Measurements from ENCODE around the gene PHEX. TPM values are rescaled to one million over a fixed set of nuclear protein-coding genes. Genes with fewer than 3 reads are reported as not detected.

PHEX gene
- polyA plus RNA-seq, 1 donor = 1.3 TPM

DNA sequence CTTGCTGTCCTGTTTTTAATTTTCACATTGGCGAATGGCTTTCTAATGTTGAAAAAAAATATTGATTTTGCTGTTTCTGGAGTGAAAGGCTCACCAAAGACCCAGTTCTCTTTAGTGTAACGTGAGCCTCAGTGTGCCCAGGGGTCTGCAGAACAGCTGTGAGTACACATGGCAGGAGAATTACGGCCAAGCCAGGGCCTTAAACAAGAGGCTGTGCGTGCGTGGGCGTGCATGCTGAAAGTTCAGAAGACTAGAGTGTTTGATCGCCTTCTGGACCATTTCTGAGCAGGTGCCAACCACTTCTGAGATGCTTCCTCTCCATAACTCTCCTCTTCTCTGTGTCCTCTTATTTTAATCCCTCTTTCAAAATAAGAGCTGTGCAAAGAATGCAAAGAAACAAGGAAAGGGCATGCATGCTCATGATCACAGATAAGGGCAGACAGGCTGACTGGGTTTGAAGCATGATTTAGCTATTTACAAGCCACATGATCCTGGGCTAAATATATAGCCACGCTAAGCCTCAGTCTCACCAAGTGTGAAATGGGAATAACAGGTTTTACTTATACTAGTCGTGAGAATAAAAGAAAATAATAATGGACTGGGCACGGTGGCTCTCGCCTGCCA lies 9.9 kb downstream of the PHEX start:
- no peak for DNase-seq

DNA sequence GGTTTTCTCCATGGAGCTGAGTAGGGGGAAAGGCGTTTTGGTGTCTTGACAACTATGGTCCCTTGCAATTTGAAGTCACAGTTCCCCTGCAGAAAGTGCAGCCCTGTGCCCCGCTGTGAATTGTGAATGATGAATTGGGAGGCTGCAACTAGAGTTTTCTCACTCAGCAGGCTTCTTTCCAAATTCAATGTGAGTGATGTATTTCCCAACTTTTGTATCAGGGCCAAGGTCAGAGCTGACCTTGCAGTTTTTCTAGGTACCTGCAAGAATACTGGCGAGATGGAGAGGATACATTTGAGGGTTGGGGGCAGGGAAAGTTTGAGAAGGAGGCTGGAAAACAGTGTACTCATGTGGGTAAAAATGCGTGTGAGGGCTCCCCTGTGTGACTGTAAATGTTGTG lies 11.7 kb downstream of the PHEX start:
- DNase-seq = no peak

DNA sequence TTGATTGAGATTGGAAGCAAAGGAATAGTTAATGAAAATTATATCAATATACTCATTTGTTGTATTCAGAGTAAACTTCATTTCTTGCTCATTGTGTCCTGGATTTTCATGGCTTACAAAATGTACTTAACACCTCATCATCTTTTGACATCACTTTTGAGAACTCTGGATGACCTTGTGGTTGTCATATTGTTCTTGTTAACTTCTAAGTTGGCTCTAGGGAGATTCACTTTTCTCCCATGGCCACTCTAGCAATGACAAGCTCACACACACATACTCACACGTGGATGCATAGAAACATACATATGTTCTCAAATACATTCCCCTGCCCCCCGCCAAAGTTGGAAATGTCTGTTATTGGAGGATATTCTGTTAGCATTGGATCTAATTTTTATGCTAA lies 15.3 kb downstream of the PHEX start:
- DNase-seq = peak; percentile 50

DNA sequence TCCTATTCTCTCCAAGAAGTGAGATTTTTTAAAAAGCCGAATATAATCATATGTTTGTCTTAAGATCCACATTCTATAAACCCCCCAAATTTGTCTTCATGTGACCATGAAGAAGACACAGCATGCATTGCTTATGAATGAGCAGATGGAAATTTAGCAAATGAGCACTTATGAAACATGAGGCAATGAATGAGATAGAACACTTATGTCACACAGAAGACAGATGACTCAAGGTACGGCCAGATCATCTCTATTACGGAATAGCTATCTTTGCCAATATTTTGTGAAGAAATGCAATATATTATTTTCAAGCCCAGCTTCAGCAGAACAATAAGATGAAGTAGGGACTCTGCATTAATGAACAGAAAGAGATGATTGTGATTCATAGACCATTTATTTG lies 21.4 kb downstream of the PHEX start:
- DNase-seq = no peak

DNA sequence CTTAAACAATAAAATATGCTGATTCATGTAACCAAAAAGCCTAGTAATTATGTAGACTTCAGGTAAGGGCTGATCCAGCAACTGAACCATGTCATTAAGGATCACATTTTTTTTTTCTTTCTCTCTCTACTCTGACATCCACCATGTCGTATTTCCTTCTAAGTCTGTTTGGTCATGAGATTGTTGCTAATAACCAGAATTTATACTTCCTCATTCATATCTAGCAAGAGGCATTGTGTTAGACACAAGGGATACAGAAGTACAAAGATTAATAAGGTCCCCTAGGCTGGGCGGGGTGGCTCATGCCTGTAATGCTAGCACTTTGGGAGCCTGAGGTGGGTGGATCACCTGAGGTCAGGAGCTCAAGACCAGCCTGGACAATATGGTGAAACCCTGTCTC lies 24.1 kb downstream of the PHEX start:
- DNase-seq = no peak

DNA sequence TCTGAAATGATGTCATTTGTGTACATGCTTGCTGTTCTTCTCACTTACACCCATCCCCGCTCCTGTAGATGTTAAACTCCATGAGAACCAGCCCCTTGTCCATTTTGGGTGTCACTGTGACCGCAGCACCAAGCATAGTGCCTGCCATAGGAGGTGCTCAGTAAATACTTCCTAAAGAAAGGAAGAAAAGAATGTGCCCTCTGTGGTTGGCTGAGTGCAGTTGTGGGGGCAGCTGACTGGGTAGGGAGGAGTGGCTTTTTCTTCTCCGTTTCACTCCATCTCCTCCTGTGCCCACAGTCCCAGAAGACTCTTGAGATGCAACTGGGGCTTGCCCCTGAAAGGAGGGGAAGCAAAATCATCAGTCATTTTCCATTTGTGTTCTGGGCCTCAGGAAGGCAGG lies 25.5 kb downstream of the PHEX start:
- no peak for DNase-seq

DNA sequence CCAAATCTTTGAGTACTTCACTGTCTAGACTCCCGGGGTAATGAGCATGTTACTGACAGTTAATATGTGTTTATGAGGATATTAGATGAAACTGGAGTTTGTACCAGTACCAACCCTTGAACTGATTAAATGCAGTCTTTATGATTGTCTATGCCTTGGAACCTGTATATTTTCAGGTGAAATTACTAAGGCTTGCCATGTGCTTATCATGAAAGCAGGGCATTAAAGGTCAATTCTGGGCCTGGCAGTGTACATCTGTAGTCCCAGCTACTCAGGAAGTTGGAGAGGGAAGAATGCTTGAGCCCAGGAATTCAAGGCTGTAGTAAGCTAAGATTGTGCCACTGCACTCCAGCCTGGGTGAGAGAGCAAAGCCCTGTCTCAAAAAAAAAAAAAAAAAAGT lies 27.6 kb downstream of the PHEX start:
- no peak for DNase-seq

DNA sequence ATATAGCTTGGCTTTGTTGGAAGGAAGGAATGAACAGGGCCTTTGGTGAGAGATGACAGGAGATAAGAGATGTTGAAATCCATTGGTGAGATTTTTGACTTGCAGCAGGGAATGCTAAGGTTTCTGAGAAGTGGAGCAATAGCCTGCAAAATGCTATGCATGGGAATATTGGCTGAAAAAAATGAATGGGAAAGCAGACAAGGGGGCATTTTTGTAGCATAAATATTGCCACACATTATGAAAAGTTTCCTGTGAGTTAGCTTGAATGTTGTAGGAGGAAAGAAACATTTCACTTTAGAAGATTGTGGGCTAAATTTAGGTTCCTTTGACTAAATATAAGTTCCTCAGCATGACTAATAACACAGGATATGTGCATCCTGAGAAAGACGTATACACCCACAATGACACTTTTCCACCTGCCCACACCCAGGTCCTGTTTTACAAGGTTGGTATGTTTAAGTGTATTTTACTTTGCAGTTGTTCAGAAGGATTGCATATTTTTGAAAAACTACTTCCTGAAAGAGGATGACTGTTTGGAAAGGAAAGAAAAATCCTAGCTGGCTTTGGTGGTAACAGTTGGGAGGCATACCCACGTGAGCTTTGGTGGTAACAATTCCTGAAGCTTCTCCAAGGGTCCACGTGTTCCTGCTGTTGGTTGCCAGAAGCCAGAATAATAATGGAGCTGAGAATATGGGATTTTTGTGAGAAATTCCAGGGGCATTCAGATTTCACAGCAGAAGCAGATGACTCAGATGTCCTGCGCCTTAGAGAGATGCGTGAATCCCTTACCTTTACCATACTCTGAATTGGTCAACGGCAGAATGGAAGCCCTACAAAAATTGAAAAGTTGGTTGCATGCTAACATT lies 28.5 kb downstream of the PHEX start:
- no peak for DNase-seq

DNA sequence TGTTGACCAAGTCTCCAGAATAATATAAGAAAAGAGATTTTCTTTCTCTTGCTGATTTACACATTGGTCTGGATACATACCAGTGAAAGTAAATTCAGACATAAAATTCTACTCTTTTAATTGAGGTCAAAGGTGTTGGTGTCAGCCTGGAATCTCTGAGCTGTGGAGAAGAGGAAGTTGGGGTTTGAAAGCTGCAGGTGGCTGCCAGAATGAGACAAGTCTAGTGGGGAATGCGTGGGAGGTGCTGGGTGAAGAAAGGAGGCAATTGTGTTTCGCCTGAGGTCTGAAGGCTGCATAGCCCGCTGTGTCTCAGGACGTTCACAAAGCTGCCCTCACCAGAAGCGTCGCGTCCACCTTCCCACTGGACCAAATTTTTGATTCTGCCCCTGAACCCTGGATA lies 31.2 kb downstream of the PHEX start:
- no peak for DNase-seq

DNA sequence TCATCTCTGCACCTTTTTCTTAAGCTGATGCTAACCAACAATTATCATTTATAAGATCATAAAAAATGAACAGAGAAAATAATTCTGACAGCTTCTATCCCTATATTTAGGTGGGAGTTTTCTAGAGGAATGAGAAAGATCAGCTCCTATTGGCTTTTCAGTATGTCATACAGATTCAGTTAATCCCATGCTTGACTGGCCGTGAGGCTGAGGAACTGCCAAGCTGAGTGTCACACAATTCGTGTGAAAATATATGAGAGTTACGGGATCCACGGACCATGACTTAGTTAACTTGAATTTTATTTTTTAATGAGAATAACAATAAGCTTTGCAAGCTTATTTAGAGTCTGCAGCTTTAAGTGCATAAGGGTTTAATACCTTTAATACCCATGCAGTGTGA lies 37.5 kb downstream of the PHEX start:
- no peak for DNase-seq

DNA sequence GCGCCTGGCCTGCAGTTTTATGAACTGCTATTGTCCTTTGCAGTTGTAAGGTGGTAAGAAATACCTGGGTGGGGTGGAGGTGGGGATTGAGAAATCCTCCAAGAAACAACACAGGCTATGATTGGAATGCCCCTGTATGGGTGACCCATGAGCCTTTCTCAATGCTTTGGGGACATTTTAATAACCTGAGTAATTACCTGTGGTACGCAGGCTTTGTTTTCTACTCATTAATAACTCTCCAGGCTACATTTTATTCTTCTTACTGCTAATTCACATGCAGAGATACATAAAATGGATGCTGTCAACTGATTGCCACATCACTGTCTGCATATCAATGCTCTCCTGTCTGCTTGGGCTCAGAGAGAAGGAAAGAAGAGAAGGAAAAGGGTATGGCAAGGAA lies 41.8 kb downstream of the PHEX start:
- DNase-seq = no peak

DNA sequence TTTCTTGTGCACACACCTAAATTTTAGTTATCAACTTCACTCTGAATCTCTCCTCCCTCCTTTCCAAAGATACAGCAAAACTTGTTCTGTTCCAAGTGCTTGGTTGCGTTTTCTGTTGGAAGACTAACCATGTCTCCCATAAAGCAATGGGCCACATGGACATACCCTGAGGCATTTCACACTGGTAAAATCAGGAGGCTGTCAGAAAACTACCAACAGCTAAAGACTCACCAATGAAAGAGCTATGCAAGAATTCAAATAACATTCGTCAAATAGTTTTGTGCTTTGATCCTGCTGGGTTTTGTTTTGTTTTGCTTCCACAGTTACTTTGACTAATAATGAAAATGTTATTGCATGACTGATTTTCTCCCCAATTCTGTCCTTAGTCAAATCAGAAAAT lies 46.0 kb downstream of the PHEX start:
- DNase-seq = no peak

DNA sequence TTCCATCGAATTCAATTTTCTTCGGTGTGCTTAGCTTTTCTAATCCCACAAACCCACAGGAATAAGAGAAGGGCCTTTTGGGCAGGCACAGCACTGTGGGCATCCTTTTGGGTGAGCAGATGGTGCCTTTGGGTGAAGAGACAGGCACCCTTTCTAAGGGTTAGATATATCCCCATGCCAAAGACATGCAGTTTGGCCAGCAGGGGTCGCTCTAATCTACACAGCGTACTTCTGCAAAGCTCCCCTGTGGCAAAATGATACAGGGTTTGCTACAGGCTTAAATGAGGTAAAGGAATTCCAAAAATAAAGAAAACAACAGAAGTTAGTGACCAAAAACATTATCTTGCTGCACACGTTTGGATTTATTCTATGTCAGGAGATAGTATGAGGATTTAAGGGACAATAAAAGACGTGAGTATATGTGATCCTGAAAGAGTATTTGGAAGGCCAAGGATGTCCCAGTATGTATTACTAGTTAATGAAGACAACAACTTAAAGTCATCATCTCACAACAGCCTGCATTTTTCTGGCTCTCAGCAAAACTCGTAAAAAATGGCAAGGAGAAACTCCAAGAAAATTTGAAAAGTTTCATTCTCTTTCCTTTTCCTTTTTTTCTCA lies 49.5 kb downstream of the PHEX start:
- DNase-seq = no peak

DNA sequence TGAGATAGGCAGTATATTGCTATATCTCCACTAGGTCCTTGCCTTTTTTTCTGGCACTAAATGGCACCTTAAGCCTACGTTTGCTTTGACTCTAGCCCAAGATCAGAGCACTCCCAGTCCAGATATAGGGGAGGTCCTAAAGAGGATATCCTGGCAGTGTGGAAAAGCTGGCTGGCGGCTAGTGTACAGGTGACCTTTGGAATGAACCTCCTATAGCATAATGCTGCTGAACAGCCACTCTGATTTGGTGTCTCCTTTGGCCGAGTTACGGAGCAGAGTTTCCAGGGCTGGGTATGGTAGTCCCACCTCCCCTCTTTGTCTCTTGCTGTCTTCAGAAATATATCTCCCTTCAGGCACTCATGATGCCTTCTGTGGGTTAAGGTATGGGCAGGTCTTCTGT lies 53.9 kb downstream of the PHEX start:
- no peak for DNase-seq

DNA sequence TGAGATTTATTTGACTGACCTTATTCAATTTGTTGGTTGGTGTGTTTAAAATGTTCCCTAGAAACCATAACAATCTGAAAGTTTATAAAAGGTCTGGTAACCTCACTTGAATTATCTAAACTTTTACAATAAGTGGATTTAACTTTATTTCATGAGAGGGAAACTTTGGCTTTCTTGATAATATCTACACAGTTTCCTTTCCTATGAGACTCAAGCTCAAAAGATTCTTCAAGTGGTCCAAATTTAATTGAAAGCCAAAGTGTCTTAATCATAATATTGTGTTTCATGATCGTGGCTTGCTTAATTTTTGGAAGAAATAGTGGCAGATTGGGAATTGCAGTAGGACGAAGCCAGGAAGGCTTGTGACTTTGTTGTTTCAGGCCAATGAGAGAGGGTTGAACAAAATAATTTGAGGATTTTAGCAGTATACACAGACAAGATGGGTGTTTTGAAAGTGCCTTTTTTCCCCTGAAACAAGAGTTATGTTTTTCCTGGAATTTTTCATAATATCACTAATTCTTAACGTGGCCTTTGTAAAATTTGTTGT lies 55.0 kb downstream of the PHEX start:
- DNase-seq = no peak

DNA sequence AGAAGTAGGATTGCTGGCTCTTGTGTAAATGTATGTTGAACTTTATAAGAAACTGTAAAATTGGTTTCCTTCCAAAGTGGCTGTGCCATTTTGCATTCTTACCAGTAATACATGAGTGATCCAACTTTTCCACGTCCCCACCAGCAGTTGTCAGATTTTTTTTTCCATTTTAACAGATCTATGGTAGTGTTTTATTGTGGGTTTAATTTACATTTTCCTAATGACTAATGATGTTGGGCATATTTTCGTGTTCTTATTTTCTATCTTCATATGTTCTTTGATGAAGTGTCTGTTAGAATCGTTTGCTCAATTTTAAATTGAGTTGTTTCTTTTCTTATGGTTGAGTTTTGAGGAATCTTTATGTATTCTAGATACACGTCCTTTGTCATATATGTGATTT lies 56.2 kb downstream of the PHEX start:
- DNase-seq = no peak

DNA sequence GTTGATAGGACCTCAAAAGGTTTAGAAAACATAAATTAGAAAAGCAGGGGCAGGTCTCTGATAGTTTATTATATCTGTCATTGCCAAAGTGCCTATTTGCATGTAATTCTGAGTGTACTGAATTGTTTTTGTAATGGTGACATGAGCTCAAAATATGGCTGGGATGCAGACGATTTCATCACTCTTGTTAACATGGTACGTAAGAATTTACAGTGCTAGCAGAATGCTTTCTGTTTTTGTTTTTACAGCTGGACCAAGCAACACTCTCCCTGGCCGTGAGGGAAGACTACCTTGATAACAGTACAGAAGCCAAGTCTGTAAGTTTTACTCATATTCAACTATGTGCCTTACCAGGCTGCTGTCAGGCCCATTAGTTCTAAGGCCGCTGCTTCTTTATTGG lies 58.1 kb downstream of the PHEX start:
- DNase-seq = no peak

DNA sequence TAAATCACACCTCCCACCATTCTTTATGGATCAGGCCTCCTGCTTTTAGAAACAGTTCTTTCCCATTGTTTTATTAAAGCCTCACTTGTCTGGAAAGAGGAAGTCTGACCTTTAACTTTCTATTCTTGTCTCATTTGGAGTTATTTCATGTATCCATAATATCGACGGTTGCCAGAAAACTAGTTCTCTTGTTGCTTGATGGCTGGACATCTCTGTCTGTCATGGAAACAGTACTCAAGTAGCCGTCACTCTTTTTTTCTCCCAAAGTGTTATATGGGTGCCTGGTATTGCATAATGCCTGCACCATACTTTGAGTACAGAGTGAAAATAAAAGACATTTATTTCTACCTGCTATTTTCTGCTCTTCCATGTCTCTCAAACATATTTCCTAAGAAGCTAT lies 61.4 kb downstream of the PHEX start:
- DNase-seq = no peak

DNA sequence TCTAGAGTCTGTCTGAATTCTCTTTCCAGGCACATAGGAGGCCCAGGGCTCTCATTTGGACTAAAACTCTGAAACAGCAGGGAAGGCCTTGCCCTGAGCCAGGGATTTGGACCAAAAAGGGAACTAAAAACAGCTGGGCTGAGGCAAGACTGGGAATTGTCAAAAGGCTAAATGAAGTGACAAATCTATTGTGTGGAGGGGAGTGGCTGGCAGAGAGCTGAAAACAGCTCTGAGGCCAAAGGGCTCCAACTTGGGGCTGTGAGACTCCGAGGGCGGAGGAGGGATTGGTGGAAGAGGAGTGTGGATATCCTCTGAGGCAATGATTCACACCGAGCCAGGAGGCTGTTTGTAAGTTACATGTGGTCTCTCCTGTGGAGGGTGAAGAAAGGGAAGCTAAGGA lies 63.2 kb downstream of the PHEX start:
- DNase-seq = no peak

DNA sequence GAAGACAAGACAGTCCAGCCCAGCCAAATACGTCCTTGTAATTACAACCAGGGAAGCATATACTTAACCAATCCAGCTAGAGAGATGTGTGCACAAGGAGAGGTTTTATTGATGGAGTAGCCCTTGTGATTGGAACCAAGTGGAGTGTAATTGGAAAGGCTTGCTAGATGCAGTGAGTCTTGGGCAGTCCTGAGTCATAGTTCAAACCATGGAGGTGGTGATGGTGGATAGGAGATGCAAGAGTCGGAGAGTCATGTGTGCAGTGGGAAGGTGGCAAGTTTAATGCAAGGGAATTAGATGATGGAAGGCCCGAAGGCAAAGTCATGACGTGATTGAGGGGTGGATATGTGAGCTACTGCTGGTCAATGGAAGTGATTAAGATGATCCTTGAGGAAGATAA lies 63.7 kb downstream of the PHEX start:
- no peak for DNase-seq

DNA sequence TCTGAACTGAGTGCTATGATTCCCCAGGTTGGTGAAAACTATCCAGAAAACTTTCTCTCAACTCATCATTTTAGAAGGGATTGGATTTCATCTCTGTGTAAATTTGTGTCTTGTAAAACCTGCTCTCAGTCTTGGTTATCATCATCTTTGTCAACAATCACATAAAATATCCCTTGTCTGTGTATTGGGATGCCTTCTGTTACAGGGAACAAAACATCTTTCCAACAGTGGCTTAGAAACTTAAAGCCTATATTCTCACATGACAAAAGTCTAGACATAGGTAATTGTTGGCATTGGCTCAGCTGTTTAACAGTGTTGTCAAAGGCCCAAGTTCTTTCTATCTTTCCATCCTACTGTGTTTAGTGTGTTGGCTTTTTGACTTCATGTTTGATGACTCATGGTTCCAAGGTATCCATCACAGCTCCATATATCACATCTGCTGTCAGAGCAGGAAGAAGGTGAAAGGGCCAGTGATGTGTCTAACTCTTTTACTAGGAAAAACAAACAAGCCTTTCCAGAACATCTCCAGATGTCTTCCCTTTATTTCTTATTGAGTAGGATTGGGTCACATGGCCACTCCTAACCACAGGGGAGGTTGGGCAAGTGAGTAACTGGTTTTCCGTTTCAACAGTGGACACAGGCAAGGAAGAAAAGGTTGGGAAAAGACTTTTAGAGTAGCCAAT lies 65.0 kb downstream of the PHEX start:
- DNase-seq = peak; percentile 34

DNA sequence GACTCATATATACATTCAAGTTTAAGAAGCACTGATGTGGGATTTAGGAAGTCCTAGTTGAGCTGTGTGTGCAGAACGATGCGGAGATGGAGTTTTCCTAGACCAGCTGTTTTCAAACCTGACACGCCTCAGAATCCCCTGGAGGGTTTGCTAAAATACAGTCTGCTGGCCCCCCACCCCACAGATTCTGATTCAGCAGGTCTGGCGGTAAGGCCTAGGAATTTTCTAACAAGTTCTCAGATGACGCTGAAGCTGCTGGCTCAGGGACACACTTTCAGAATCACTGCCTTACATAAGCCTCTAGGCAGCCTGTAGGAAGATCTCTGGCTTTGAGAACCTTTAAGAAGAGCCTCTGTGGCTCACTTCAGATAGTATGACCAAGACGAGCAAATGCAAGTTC lies 73.1 kb downstream of the PHEX start:
- peak; percentile 68 for DNase-seq

DNA sequence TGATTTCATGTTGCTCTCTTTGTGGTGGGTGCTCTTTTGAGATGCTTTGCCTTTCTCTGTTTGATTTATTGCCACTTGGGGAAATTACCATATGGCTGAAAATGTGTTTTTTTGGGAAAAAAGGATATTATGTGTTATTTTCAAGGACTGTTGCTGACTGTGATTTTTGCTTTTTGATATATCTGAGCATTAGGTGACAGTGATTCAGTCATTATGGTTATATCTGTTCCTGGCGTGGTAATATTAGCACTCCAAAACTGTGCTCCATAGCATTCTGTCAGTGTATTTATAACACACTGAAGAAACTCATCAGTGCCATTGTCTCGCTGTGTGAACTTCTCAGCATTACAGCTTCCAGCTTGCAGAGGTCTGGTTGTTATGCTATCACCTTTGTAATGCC lies 73.8 kb downstream of the PHEX start:
- no peak for DNase-seq
